Rectal smooth muscle tissue (tissue), 1 donor: ENCODE data around the gene NOCT.
"Not testable (repeated sequence)": the region's sequence is repeated elsewhere in the genome, so short reads cannot be mapped to it uniquely, and the experiment has no call there.

Experiments
- H3K27ac ChIP-seq: one replicate; pipeline ENCODE4 v1.7.0; 2013; ENCODE audit warnings: low read depth, low read length, inconsistent platforms
- H3K27me3 ChIP-seq: one replicate; pipeline ENCODE4 v1.7.0; 2013; ENCODE audit warnings: low read length; ENCODE audit not compliant: control insufficient read depth, insufficient read depth
- H3K36me3 ChIP-seq: one replicate; pipeline ENCODE4 v1.7.0; 2013; ENCODE audit warnings: low read length; ENCODE audit not compliant: control insufficient read depth, insufficient read depth
- H3K4me1 ChIP-seq: one replicate; pipeline ENCODE4 v1.7.0; 2013; ENCODE audit warnings: low read length; ENCODE audit not compliant: control insufficient read depth, insufficient read depth
- H3K4me3 ChIP-seq: one replicate; pipeline ENCODE4 v1.7.0; 2013; ENCODE audit warnings: low read length
- H3K9ac ChIP-seq: one replicate; pipeline ENCODE4 v1.7.0; 2013; ENCODE audit warnings: low read length

NOCT gene

GRCh38 chr4:139030614-139031235, 15.1 kb downstream of the NOCT start:
- H3K36me3 ChIP-seq, result no peaks in the 10 kb centered on the region
- peak overlapping the region; percentile 49 for H3K9ac ChIP-seq
- H3K4me3 ChIP-seq, result no peak overlapping the region
- no peak overlapping the region for H3K27ac ChIP-seq
- no peaks in the 10 kb centered on the region for H3K4me1 ChIP-seq
- H3K27me3 ChIP-seq, result no peaks in the 10 kb centered on the region

DNA sequence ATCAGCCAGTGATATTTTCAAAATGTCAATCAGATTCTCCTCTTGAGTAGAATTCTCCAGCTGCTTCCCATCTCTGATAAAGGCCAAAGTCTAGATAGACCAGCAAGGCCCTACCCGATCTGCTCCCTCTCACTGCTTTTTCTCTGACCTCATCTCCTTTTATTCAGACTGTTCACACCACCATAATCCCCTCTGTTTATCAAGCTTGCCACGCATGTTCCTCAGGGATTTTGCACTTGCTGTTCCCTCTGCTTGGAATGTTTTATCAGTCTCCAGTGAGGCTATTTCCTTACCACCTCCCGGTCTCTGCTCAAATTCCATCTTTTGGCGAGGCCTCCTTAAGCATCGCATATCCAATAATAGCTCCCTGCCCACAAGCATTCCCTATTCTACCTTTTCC, 20.1 kb downstream of the NOCT start:
- no peak overlapping the region for H3K4me3 ChIP-seq
- H3K4me1 ChIP-seq, result no peaks in the 10 kb centered on the region
- no peaks in the 10 kb centered on the region for H3K27me3 ChIP-seq
- H3K9ac ChIP-seq, result no peak overlapping the region
- no peak overlapping the region for H3K27ac ChIP-seq
- no peaks in the 10 kb centered on the region for H3K36me3 ChIP-seq

GRCh38 chr4:139036885-139037284, 21.3 kb downstream of the NOCT start:
- Histone ChIP-seq H3K36me3 (no peaks in the 10 kb centered on the region), H3K9ac (no peak overlapping the region), H3K27me3 (no peaks in the 10 kb centered on the region), H3K4me3 (no peak overlapping the region), H3K4me1 (no peaks in the 10 kb centered on the region), H3K27ac (no peak overlapping the region)

GRCh38 chr4:139038874-139039443, 23.4 kb downstream of the NOCT start:
- H3K4me3 ChIP-seq, result no peak overlapping the region
- H3K4me1 ChIP-seq, result peaks cover 4% of the 10 kb centered on the region
- H3K9ac ChIP-seq, result no peak overlapping the region
- peaks cover 4% of the 10 kb centered on the region for H3K36me3 ChIP-seq
- H3K27me3 ChIP-seq, result no peaks in the 10 kb centered on the region
- no peak overlapping the region for H3K27ac ChIP-seq

DNA sequence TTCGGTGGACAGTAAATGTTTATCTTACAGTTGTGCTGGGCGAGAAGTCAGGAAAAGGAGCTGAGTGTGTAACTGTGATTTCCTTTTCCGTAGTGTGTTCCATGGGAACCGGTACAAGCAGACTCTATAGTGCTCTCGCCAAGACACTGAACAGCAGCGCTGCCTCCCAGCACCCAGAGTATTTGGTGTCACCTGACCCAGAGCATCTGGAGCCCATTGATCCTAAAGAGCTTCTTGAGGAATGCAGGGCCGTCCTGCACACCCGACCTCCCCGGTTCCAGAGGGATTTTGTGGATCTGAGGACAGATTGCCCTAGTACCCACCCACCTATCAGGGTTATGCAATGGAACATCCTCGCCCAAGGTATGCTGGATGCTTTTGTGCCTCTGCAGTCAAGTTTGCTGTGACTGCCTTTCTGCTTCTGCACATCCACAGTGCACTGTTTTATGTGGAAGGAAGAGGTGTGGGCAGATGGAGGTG, 27.4 kb downstream of the NOCT start:
- Histone ChIP-seq H3K4me3 (peak overlapping the region; percentile 44), H3K27me3 (no peaks in the 10 kb centered on the region), H3K9ac (no peak overlapping the region), H3K36me3 (peaks cover 4% of the 10 kb centered on the region), H3K27ac (peak overlapping the region; percentile 69), H3K4me1 (peaks cover 4% of the 10 kb centered on the region)

DNA sequence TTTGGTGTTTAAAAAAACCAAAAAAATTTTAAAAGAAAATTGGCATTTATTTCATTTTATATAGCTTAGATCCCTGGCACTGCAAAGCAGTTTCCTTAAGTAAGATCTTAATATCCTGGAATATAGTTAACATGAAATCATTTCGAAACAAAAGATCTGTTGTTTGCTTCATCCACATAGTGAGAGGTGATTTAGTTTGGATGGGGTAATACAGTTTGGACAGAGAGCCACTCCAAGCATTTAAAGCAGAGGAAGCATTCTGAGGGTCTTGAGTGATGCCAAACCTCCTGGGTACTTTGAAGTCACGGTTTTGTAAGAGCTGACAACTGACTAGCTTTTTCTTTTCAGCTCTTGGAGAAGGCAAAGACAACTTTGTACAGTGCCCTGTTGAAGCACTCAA, 28.7 kb downstream of the NOCT start:
- Histone ChIP-seq H3K27me3 (no peaks in the 10 kb centered on the region), H3K27ac (no peak overlapping the region), H3K4me3 (no peak overlapping the region), H3K9ac (no peak overlapping the region), H3K4me1 (peaks cover 4% of the 10 kb centered on the region), H3K36me3 (peaks cover 4% of the 10 kb centered on the region)

- Histone ChIP-seq H3K27ac (no peak overlapping the region), H3K27me3 (no peaks in the 10 kb centered on the region), H3K4me3 (no peak overlapping the region), H3K9ac (no peak overlapping the region), H3K36me3 (peaks cover 5% of the 10 kb centered on the region), H3K4me1 (peaks cover 3% of the 10 kb centered on the region)
These were observed 32.4 kb downstream of the NOCT start for GRCh38 chr4:139048026-139048425.

DNA sequence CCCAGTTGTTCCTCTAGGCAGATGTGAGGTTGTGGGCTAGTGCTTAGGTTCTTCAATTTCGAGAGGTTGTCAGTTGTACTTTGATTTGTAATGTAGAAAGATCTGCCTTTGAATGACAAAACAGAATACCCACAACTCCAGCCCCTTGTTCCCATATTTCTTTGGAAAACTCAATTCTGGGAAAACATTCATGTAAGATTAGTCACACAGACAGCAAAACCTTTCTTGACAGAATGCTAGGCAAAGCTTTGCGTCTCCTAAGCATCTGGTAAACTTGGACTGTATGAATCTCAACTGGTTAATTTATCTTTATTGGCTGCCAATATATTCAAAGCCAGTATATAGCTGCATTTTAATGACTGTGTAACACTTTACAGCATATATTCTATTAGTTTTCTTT, 34.9 kb downstream of the NOCT start:
- Histone ChIP-seq H3K9ac (no peak overlapping the region), H3K4me3 (no peak overlapping the region), H3K27ac (no peak overlapping the region), H3K36me3 (peaks cover 2% of the 10 kb centered on the region), H3K4me1 (no peaks in the 10 kb centered on the region), H3K27me3 (no peaks in the 10 kb centered on the region)

- Histone ChIP-seq H3K4me3 (no peak overlapping the region), H3K36me3 (peaks cover 4% of the 10 kb centered on the region), H3K27me3 (no peaks in the 10 kb centered on the region), H3K9ac (no peak overlapping the region), H3K4me1 (no peaks in the 10 kb centered on the region), H3K27ac (no peak overlapping the region)
These were observed 38.3 kb downstream of the NOCT start for GRCh38 chr4:139053909-139054308.

GRCh38 chr4:139054791-139055505, 39.4 kb downstream of the NOCT start:
- Histone ChIP-seq H3K4me1 (no peaks in the 10 kb centered on the region), H3K4me3 (no peak overlapping the region), H3K36me3 (peaks cover 11% of the 10 kb centered on the region), H3K27ac (no peak overlapping the region), H3K27me3 (no peaks in the 10 kb centered on the region), H3K9ac (no peak overlapping the region)

GRCh38 chr4:139059026-139059425, 43.4 kb downstream of the NOCT start:
- not testable (repeated sequence) for H3K27me3 ChIP-seq, H3K9ac ChIP-seq, H3K4me1 ChIP-seq, H3K4me3 ChIP-seq, H3K27ac ChIP-seq
- H3K36me3 ChIP-seq, result peaks cover 13% of the 10 kb centered on the region

- peaks cover 17% of the 10 kb centered on the region for H3K36me3 ChIP-seq
These were observed 45.0 kb downstream of the NOCT start for GRCh38 chr4:139060591-139060990.

More at GRCh38 chr4:139060591-139060990, 45.0 kb downstream of the NOCT start:
- no peak overlapping the region for H3K9ac ChIP-seq
- H3K27me3 ChIP-seq, result no peaks in the 10 kb centered on the region
- no peak overlapping the region for H3K4me3 ChIP-seq
- no peak overlapping the region for H3K27ac ChIP-seq
- no peaks in the 10 kb centered on the region for H3K4me1 ChIP-seq
